ENCODE data around the gene CRACR2A. TPM values are rescaled to one million over a fixed set of nuclear protein-coding genes. Genes with fewer than 3 reads are reported as not detected.
A peak's percentile ranks its signal among the peaks of the same experiment; 100 is the strongest.

The CRACR2A gene
- total and polyA plus RNA-seq, 2 donors from 2014 or later = 0.22 to 6.1 TPM

DNA sequence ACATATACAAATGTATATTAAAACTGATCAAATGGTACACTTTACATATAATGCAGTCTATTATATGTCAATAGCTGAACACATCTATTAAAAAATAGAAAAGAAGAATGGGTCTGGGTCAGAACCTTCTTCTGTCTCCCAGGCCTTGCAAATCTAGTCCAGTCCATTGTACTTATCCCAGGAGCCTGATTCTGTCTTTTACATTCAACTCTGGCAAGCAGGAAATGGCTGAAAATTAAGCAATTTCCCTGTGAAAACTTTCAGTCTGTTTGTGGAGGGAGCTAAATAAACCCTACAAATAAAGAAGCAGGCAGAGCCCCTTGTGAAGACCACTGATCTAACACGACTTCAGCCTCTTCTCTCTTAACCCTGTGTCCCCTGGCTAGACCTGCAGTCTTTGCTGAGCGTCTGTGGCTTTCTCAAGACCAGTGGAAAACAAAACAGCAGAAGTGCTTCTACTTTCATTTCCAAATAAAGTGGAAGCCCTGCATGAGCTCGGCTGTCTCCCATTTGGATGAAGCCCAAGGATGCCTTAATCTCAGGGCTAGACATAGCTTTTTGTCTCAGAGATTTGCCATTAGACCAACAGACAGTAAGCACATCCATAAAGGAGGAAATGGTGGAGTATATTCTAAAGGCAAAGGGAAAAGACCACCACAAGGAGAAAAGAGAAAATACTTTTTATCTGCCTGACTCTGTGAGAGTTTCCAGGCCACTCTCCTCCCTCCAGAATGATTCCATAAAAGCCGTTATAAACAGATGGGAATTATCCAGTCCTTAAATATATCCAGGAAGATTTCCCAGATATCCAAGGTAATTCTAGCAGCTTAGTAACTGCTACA is 48.2 kb downstream of the CRACR2A start:
- no peaks in the 10 kb centered on the region for H3K9me3 ChIP-seq (ENCODE audit: control insufficient read depth in 2 of 3, insufficient read depth in 1 of 3, low read length in 3 of 3)
- TF ChIP-seq CTCF (IDR thresholded peaks at IDR 0.05; ENCODE audit: borderline replicate concordance, extremely low read depth, insufficient read depth) = no peak
- H3K9ac ChIP-seq (ENCODE audit: low read length in 3 of 3) = no peak overlapping the region
- DNase-seq = peak in 1 of 5 donors; percentile 23
- intact Hi-C loops (cut with DNase I) = no loop called here
- H3K27me3 ChIP-seq (ENCODE audit: control insufficient read depth, insufficient read depth, low read length) = no peaks in the 10 kb centered on the region
- H3K4me1 ChIP-seq (ENCODE audit: control insufficient read depth in 2 of 3, insufficient read depth in 2 of 3, low read depth in 1 of 3, low read length in 3 of 3) = no peaks in the 10 kb centered on the region
- no peaks in the 10 kb centered on the region for H3K36me3 ChIP-seq (ENCODE audit: control insufficient read depth in 2 of 3, insufficient read depth in 3 of 3, low read length in 3 of 3)
- FAIRE-seq = no peak
- peak overlapping the region in 1 of 3 donors; percentile 21 for H3K4me3 ChIP-seq (ENCODE audit: low read length in 3 of 3)
- H3K27ac ChIP-seq (ENCODE audit: low read depth in 2 of 2, low read length in 2 of 2) = no peak overlapping the region

DNA sequence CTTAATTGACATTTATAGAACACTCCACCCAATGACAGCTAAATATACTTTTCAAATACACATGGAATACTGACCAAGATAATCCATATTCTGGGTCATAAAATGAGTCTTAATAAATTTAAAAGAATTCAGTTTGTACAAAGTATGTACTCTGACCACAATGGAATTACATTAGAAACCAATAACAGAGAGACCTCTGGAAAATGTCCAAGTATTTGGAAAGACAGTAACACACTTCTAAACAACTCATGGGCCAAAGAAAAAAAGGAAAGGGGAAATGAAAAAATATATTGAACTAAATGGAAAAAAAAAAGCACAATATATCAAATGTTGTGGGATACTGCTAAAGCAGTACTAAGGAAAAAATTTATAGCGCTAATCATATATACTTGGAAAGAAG is 52.0 kb downstream of the CRACR2A start:
- Histone ChIP-seq H3K36me3 (ENCODE audit: control insufficient read depth in 2 of 3, insufficient read depth in 3 of 3, low read length in 3 of 3) (no peaks in the 10 kb centered on the region), H3K4me1 (ENCODE audit: control insufficient read depth in 2 of 3, insufficient read depth in 2 of 3, low read depth in 1 of 3, low read length in 3 of 3) (no peaks in the 10 kb centered on the region), H3K4me3 (ENCODE audit: low read length in 3 of 3) (no peak overlapping the region), H3K9ac (ENCODE audit: low read length in 3 of 3) (no peak overlapping the region), H3K27me3 (ENCODE audit: control insufficient read depth, insufficient read depth, low read length) (no peaks in the 10 kb centered on the region), H3K27ac (ENCODE audit: low read depth in 2 of 2, low read length in 2 of 2) (no peak overlapping the region), H3K9me3 (ENCODE audit: control insufficient read depth in 2 of 3, insufficient read depth in 1 of 3, low read length in 3 of 3) (no peaks in the 10 kb centered on the region)
- no peak for TF ChIP-seq CTCF (IDR thresholded peaks at IDR 0.05; ENCODE audit: borderline replicate concordance, extremely low read depth, insufficient read depth)
- no peak for DNase-seq
- FAIRE-seq = no peak
- intact Hi-C loops (cut with DNase I) = no loop called here

GRCh38 chr12:3698218-3698974 is 54.5 kb downstream of the CRACR2A start:
- no peak for TF ChIP-seq CTCF (IDR thresholded peaks at IDR 0.05; ENCODE audit: borderline replicate concordance, extremely low read depth, insufficient read depth)
- peak in 4 of 5 donors; percentile 54 to 73 (median 62) for DNase-seq
- Histone ChIP-seq H3K4me1 (ENCODE audit: control insufficient read depth in 2 of 3, insufficient read depth in 2 of 3, low read depth in 1 of 3, low read length in 3 of 3) (no peaks in the 10 kb centered on the region), H3K36me3 (ENCODE audit: control insufficient read depth in 2 of 3, insufficient read depth in 3 of 3, low read length in 3 of 3) (no peaks in the 10 kb centered on the region), H3K27ac (ENCODE audit: low read depth in 2 of 2, low read length in 2 of 2) (no peak overlapping the region), H3K27me3 (ENCODE audit: control insufficient read depth, insufficient read depth, low read length) (no peaks in the 10 kb centered on the region), H3K9me3 (ENCODE audit: control insufficient read depth in 2 of 3, insufficient read depth in 1 of 3, low read length in 3 of 3) (no peaks in the 10 kb centered on the region), H3K4me3 (ENCODE audit: low read length in 3 of 3) (no peak overlapping the region), H3K9ac (ENCODE audit: low read length in 3 of 3) (no peak overlapping the region)
- intact Hi-C loops (cut with DNase I) = no loop called here
- no peak for FAIRE-seq
